SK-N-DZ (cell line): ENCODE measurements around the gene FAM169A.
"Not testable (repeated sequence)": the region's sequence is repeated elsewhere in the genome, so short reads cannot be mapped to it uniquely, and the experiment has no call there.

Source experiments
- DNase-seq: peaks from one replicate; pipeline ENCODE4 v3.0.0-alpha.2; 2015; ENCODE audit warnings: low spot score

Gene FAM169A

GRCh38 chr5:74801941-74802340 is 64.2 kb downstream of the FAM169A start:
- no peak for DNase-seq

- DNase-seq = no peak
Observed at GRCh38 chr5:74801197-74801596, 65.0 kb downstream of the FAM169A start.

GRCh38 chr5:74798977-74799911 is 66.9 kb downstream of the FAM169A start:
- DNase-seq = no peak

- not testable (repeated sequence) for DNase-seq
Observed at GRCh38 chr5:74791669-74792068, 74.5 kb downstream of the FAM169A start.

DNA sequence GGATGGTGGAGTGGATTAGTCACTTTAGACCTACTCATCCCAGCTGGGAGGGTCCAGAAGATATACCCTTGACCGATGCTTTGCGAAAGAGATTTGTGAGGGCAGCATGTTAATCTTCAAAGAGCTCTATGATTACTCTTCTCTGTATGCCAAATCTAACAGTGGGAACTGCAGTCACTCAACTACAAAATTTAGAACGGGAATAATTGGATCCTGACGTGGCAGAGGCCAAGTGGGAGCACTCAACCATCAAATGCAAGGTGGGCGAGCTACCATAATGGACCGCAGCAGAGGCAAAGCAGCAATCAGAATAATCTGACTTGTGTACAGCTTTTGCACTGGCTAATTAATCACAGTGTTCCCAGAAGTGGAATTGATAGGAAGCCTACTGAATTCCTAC is 78.8 kb downstream of the FAM169A start:
- no peak for DNase-seq

GRCh38 chr5:74786851-74787250 is 79.3 kb downstream of the FAM169A start:
- no peak for DNase-seq

DNA sequence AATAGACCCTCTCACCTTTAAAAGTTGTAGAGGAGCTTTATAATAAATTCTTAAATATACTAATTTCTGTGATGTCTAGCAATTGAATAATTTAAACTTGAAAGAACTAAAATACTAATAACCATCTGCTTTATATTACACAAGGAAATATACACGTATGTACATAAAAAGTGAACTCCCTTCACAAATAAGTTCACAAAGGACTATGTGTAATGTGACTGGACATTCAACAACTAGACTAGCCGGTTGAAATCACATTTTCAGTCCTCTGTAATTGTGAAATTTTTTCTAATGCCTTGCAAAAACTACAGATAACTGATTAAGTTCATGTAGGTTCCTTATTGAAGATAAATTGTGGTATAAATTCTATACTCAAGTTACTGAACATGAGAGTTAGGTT is 87.6 kb downstream of the FAM169A start:
- DNase-seq = no peak

DNA sequence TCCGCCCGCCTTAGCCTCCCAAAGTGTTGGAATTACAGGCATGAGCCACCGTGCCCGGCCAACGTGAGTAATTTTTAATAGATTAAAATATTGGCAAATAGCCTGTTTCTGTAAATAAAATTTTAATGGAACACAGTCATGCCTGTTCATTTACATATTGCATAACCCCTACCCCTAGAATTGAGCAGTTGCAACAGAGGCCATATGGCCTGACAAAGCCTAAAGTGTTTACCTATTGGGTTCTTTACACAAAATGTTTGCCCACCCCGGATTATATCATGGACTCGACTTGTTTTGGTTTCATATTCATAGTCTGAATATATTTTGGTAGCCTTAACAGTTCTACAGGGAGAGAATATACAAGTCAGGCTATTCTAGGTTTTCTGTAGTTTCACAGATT is 93.8 kb downstream of the FAM169A start:
- DNase-seq = no peak

DNA sequence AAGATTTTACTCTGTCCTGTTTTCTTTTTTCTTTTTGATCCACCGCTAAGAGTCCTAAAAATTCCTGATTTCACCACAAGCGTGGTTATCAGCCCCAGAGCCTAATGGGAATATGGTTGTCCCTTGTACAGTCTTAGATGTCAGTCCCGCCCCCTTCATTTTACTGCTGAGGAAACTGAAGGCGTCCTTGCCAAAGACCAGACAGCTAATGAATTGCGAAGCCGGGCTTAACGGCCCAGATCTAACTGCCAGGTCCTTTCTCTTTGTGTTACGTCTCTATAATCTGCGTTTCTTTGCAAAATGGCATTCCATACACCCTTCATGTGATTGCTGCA is 98.6 kb downstream of the FAM169A start:
- no peak for DNase-seq

DNA sequence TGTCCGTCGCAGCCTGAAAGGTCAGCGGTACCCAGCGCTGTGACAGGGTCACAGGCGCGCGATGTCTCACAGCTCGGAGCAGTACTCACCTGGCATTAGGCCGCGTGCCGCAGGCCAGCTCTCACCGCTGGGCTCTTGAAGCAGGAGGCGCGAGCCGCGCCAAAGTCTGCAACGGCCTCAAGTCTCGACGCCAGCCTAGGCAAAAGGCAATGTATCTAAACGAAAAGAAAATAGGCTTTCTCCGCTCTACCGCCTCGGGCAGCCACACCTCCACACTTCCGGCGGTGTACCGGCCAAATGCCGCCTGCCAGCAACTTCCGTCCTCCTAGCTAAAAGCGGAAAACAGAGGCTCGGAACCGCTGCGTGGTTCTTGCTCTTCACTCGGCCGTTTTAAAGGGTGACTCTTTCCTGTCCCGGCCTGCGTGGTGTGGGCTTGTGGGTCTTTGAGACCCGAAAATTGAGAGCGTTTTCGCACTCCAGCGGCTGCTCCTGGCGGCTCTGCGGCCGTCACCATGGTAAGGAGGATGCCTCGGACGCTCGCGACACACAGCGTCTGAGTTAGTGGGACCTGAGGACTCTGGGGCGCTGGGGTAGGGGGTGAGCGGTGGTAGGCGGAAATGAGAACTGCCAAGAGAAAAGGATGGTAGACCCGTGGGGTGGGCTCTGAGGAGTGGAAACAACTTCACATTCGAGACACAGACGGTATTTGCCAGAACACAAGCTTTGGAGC is 99.2 kb downstream of the FAM169A start, which contains the start of the genes GFM2 and NSA2:
Gene GFM2 (minus strand): TSS at position 269 of the 730 bp plus-strand sequence. CDS start 3,375 bp downstream, outside the sequence.
Gene NSA2 (plus strand): TSS at position 401 of the 730 bp plus-strand sequence. CDS start 112 bp downstream, at position 513.
- DNase-seq = peak; percentile 93

DNA sequence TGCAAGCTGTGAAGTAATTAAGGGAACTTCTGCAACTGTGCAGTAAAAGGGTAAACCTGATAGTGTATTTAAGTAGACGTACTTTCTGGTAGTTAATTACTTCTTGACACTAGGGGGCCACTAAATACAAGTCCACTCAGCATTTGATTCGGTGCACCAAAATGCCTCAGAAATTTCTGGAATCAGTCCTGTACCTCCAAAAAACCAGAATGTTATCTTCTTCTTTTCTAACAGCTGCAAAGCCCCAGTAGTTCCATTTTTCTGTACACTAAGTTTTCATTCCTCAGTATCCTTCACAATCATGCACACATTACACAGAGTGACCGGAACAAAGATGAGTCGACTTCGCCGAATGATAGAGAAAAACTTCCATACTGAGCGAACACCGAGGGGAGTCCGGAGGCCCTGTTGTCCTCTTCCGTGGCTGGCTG is 99.8 kb downstream of the FAM169A start:
- DNase-seq = peak; percentile 22

- DNase-seq = no peak
Observed at GRCh38 chr5:74765929-74766328, 100.3 kb downstream of the FAM169A start.

- DNase-seq = no peak
Observed at GRCh38 chr5:74765201-74765600, 101.0 kb downstream of the FAM169A start.

GRCh38 chr5:74763504-74763903 is 102.7 kb downstream of the FAM169A start:
- DNase-seq = no peak

DNA sequence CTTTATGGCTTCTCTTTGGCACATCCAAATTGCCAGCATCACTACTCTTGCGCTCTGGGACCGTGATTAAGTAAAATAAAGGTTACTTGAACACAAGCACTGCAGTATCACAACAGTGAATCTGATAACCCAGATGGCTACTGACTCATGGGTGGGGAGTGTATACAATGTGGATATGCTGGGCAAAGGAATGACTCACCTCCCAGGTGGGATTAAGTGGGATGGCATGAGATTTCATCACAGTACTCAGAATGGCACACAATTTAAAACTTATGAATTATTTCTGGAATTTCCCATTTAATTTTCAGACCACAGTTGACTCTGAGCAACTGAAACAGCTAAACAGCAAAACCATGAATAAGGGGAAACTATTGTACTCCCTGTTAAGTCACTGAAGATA is 103.6 kb downstream of the FAM169A start:
- DNase-seq = no peak

DNA sequence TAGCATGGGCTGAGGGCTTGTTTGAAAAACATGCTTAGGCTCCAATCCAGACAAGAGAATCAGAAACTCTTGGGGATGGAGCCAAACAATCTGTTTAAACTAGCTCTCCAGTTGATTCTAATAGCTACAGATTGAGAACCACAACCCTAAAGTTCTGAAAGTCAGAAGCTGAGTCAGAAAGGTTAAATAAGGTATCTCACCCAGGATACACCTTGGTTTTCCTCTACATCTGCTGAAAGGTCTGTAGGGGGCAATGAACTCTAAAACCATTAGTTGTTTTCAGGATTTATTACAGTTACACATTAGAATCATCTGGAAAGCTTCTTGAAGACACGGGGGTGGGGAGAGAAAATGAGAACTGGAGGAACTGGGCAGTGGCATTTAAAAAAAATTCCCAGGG is 104.9 kb downstream of the FAM169A start:
- DNase-seq = no peak

DNA sequence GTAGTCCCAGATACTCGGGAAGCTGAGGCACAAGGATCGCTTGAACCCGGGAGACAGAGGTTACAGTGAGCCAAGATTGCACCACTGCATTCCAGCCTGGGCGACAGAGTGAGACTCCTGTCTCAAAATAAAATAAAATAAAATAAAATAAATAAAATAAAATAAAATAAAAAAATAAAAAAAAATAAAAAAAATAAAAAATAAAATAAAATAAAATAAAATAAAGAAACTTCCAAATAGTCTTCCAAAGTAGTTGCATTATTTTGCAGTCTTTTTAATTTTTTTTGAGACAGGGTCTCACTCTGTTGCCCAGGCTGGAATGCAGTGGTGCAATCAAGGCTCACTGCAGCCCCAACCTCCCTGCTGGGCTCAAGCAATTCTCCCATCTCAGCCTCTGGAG is 117.4 kb downstream of the FAM169A start:
- DNase-seq = not testable (repeated sequence)

GRCh38 chr5:74738406-74738805 is 127.8 kb downstream of the FAM169A start:
- DNase-seq = no peak

- no peak for DNase-seq
Observed at GRCh38 chr5:74736759-74737158, 129.4 kb downstream of the FAM169A start.
